Gastroesophageal sphincter (tissue), 3 donors: ENCODE data around the gene CNNM4.

Source experiments
- EP300 ChIP-seq: sonication (generic); formaldehyde crosslinking; IDR thresholded peaks from one replicate; pipeline ENCODE4 v1.6.1; 2017; ENCODE audit warnings: antibody characterized with exemption, mild to moderate bottlenecking
- POLR2A ChIP-seq, 2 donors: fragments of 450-650 bp; IDR thresholded peaks; one replicate each; pipeline ENCODE4 v1.6.1; 2017; ENCODE audit warnings: antibody characterized with exemption in 2 of 2, mild to moderate bottlenecking in 2 of 2, moderate library complexity in 1 of 2
- POLR2AphosphoS5 ChIP-seq: sonication (generic); formaldehyde crosslinking; IDR thresholded peaks from one replicate; pipeline ENCODE4 v1.6.1; 2017; ENCODE audit warnings: antibody characterized with exemption
- TF ChIP-seq, protein P1 (sequence below), 4 experiments: fragments of 200-600 bp in 2 of 4; fragments of 450-650 bp in 2 of 4; sonication (generic) in 1 of 4; IDR thresholded peaks; one replicate each; pipeline ENCODE4 v1.5.1; 2017 to 2019; ENCODE audit warnings: antibody characterized with exemption in 4 of 4, mild to moderate bottlenecking in 2 of 4, moderate library complexity in 2 of 4

DNA sequence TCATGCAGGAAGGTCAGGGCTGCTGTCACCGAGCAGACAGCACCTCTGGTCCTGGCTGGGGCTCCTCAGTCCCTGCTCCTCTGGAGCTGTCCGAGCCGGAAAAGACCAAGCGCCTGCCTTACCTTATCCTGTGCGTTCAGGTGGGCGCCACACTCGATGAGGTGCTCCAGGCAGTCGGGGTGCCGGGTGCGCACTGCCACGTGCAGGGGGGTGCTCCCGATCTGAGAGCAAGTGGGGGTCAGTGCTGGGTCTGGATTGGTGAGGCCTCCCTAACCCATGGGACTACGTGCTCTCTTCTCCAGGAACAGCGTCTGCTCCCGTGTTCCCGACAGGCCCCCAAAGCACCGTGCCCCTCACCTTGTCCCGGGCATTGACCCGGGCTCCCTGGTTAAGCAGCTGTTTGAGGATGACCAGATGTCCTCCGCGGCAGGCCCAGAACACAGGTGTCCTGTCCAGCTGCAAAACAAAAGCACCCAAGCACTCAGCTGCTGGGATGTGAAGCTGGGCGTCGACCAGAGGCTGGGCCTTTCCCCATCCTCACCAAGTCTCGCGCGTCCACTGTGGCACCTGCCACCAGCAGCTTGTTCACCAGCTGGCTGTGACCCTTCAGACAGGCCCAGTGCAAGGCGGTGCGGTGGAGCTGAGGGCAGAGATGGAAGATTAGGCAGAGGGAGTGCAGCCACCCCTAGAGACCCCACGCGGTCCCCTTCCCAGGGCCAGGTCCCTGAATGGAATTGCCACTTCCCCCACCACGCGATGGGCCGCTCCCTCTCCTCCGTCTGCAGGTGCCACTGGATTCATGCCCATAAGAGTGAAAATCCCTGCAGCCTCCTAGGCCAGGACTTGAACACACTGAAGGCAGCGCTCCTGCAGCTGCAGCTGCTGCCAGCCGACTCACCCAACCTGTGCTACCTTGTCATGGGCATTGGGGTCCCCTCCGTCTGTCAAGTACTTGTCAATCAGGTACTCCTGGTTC, 79.5 kb downstream of the CNNM4 start:
- TF ChIP-seq, protein P1, sequence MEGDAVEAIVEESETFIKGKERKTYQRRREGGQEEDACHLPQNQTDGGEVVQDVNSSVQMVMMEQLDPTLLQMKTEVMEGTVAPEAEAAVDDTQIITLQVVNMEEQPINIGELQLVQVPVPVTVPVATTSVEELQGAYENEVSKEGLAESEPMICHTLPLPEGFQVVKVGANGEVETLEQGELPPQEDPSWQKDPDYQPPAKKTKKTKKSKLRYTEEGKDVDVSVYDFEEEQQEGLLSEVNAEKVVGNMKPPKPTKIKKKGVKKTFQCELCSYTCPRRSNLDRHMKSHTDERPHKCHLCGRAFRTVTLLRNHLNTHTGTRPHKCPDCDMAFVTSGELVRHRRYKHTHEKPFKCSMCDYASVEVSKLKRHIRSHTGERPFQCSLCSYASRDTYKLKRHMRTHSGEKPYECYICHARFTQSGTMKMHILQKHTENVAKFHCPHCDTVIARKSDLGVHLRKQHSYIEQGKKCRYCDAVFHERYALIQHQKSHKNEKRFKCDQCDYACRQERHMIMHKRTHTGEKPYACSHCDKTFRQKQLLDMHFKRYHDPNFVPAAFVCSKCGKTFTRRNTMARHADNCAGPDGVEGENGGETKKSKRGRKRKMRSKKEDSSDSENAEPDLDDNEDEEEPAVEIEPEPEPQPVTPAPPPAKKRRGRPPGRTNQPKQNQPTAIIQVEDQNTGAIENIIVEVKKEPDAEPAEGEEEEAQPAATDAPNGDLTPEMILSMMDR (IDR thresholded peaks at IDR 0.05) = no peak
- TF ChIP-seq POLR2A (IDR thresholded peaks at IDR 0.05) (no peak), EP300 (no peak), POLR2AphosphoS5 (no peak)
